GM18861 (cell line): Measurements from ENCODE around the gene KBTBD4.
"Not testable (repeated sequence)": the region's sequence is repeated elsewhere in the genome, so short reads cannot be mapped to it uniquely, and the experiment has no call there.

Source experiments
- ATAC-seq: cut with Tn5 transposase; IDR thresholded peaks from one replicate; pipeline ENCODE4 v1.9.1; 2021; ENCODE audit not compliant: unreplicated experiment

The KBTBD4 gene

DNA sequence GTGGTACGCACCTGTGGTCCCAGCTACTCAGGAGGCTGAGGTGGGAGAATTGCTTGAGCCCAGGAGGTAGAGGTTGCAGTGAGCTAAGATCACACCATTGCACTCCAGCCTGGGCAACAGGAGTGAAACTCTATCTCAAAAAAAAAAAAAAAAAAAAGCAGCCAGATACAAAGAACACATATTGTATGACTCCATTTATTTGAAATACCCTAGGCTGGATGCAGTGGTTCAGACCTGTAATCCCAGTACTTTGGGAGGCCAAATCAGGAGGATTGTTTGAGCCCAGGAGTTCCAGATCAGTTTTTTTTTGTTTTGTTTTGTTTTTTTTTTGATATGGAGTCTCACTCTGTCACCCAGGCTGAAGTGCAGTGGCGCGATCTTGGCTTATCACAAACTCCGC, 16.4 kb downstream of the KBTBD4 start:
- not testable (repeated sequence) for ATAC-seq

GRCh38 chr11:47560426-47560825, 18.3 kb downstream of the KBTBD4 start:
- ATAC-seq, result no peak

- ATAC-seq, result no peak
These were observed 20.1 kb downstream of the KBTBD4 start for GRCh38 chr11:47558695-47559094.

GRCh38 chr11:47557004-47557403, 21.8 kb downstream of the KBTBD4 start:
- ATAC-seq, result not testable (repeated sequence)

GRCh38 chr11:47553406-47553743, 25.4 kb downstream of the KBTBD4 start:
- peak; percentile 17 for ATAC-seq

GRCh38 chr11:47552566-47553405, 26.0 kb downstream of the KBTBD4 start, which contains the start of gene CELF1:
Gene CELF1, minus strand, starts transcription at chr11:47553132. Its CDS starts 53,609 bp downstream, at chr11:47499523.
- ATAC-seq, result peak; percentile 92

- no peak for ATAC-seq
These were observed 26.7 kb downstream of the KBTBD4 start for GRCh38 chr11:47552056-47552565.

DNA sequence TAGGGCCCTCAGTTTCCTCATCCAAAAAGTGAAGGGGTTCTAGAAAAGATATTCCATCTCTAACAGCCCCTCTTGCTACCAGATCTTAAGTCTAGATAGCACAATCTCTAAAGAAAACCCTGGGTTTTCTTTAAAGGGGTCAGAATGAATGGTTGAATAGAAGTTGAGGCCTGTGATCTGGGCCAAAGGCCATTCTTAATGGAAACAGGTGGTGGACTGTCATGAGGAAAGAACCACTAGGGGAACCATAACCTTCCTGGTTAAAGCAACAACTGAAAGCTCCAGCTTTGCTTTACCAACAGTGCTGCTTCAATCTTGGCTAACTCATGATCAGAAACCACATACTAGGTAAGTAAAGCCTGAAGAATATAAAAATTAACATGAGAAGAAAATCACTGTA, 27.7 kb downstream of the KBTBD4 start:
- peak; percentile 29 for ATAC-seq

- no peak for ATAC-seq
These were observed 28.3 kb downstream of the KBTBD4 start for GRCh38 chr11:47550288-47551047.

DNA sequence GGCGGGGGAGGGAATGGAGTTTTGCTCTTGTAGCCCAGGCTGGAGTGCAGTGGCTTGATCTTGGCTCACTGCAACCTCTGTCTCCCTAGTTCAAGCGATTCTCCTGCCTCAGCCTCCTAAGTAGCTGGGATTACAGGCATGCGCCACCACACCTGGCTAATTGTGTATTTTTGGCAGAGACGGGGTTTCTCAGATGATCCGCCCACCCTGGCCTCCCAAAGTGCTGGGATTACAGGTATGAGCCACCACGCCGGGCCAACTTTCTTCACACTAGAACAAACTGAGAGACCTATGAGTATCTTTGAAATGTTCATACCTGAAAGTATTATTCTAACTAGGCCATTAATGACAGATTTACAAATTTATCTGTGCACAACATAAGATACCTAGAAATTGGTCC, 32.5 kb downstream of the KBTBD4 start:
- ATAC-seq, result not testable (repeated sequence)

DNA sequence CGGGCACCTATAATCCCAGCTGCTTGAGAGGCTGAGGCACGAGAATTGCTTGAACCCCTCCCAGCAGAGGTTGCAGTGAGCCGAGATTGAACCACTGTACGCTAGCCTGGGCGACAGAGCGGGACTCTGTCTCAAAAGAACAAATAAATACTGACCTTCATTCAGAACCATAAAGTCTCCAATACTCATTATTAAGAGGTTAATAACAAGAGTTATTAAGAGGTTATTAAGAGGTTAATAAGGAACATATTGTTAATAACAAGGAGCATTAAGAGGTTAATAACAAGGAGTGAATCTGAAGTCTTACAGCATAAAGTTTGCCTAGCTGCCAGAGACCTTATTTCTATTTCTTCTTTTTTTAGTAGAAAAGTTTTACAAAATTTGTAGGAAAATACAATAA, 33.5 kb downstream of the KBTBD4 start:
- no peak for ATAC-seq

DNA sequence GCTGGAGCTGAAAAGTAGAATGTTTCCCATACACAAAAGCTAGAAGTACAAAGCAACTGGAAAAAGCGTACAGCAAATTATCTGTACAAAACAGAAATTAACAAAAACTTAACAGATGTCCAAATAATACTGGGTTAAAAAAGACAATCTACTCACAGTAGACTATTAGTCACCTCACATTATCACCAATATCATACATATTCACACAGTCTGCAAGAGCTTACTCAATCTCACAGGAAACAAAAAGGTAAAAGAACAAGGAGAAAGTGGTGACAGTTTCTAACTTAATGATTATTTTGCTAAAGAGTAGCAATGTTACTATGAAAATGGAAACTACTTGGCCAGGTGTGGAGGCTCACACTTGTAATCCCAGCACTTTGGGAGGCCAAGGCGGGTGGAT, 37.7 kb downstream of the KBTBD4 start:
- ATAC-seq, result no peak

GRCh38 chr11:47539681-47540039, 39.1 kb downstream of the KBTBD4 start:
- no peak for ATAC-seq

DNA sequence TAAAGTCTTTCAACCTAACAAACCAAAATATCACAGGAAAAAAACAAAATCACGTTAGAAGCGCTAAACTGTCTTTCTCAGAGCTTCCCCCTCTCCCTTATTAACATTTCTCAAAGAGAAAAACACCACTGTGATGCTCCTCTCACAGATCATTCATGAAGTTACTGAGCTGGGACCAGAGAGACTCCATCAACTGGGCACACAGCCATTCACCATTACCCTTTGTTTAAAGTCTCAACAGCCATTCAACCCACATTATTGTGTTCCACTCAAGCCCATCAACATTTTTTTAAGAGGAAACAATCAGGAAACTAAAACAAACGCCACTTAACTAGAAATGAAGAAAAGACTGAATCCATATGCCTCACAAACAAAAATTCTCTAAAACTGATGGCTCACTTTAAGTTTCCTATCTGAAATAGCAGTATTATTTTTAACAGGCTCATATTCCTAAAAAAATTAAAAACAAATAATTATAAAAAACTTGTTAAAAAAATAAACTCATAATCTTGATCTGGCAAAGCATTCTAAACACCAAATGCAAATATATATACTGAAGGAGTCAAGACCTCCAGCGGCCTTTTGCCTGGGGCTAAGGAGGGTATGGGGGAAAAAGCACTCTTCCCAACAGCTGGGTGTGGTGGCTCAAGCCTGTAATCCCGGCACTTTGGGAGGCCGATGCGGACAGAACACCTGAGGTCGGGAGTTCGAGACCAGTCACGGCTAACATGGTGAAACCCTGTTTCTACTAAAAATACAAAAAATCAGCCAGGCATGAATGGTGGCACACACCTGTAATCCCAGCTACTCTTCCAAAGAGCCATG, 39.8 kb downstream of the KBTBD4 start:
- ATAC-seq, result no peak

GRCh38 chr11:47536915-47537314, 41.9 kb downstream of the KBTBD4 start:
- ATAC-seq, result no peak

GRCh38 chr11:47534704-47535251, 44.0 kb downstream of the KBTBD4 start:
- no peak for ATAC-seq

DNA sequence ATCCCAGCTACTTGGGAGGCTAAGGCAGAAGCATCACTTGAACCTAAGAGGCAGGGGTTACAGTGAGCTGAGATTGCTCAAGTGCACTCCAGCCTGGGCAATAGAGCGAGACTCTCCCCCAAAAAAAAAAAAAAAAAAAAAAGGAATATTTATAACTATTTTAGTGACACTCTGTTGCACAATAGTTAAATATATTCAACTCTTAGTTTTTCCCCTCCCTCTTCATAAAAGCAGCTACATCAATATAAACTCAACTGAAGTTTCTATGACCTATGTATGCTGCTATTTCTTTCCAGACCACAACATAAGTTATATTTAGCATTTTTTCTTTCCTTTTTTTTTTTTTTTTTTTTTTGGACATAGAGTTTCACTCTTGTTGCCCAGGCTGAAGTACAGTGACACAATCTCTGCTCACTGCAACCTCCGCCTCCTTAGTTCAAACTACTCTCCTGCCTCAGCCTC, 45.0 kb downstream of the KBTBD4 start:
- ATAC-seq, result no peak

- ATAC-seq, result no peak
These were observed 46.1 kb downstream of the KBTBD4 start for GRCh38 chr11:47532597-47533213.

DNA sequence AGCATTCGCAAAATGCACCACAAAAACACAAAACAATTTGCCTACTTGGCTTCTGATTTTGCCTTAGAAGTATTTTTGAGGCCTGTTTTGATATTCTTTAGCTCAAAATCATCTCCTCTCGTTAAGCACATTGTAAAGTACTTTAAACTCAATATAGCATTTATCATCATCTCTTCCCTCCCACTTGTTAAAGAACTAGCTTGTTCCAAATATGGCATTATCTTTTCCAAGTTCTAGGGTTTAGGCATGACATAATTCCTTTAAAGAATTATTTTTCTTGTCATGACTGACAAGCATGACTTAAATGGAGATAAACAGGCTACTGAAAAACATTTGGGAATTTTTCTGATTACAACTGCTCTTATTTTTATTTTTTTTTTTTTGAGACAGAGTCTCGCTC, 47.1 kb downstream of the KBTBD4 start:
- ATAC-seq, result no peak

GRCh38 chr11:47530721-47531120, 48.0 kb downstream of the KBTBD4 start:
- not testable (repeated sequence) for ATAC-seq
